GM10266 (cell line): Measurements from ENCODE around the gene MVB12B.
A peak's percentile ranks its signal among the peaks of the same experiment; 100 is the strongest.

Source experiments
- DNase-seq: peaks from one replicate; pipeline ENCODE4 v3.0.0; 2012; ENCODE audit errors: extremely low spot score
- TF ChIP-seq, protein P1 (sequence below): IDR thresholded peaks from 2 replicates; pipeline ENCODE4 v1.5.1; 2012; ENCODE audit warnings: mild to moderate bottlenecking, low read depth; ENCODE audit not compliant: control insufficient read depth, insufficient read depth; ENCODE audit errors: missing control alignments

Gene MVB12B

GRCh38 chr9:126316085-126316655 lies 10.5 kb upstream of the MVB12B start:
- TF ChIP-seq, protein P1, sequence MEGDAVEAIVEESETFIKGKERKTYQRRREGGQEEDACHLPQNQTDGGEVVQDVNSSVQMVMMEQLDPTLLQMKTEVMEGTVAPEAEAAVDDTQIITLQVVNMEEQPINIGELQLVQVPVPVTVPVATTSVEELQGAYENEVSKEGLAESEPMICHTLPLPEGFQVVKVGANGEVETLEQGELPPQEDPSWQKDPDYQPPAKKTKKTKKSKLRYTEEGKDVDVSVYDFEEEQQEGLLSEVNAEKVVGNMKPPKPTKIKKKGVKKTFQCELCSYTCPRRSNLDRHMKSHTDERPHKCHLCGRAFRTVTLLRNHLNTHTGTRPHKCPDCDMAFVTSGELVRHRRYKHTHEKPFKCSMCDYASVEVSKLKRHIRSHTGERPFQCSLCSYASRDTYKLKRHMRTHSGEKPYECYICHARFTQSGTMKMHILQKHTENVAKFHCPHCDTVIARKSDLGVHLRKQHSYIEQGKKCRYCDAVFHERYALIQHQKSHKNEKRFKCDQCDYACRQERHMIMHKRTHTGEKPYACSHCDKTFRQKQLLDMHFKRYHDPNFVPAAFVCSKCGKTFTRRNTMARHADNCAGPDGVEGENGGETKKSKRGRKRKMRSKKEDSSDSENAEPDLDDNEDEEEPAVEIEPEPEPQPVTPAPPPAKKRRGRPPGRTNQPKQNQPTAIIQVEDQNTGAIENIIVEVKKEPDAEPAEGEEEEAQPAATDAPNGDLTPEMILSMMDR = no peak
- no peak for DNase-seq

DNA sequence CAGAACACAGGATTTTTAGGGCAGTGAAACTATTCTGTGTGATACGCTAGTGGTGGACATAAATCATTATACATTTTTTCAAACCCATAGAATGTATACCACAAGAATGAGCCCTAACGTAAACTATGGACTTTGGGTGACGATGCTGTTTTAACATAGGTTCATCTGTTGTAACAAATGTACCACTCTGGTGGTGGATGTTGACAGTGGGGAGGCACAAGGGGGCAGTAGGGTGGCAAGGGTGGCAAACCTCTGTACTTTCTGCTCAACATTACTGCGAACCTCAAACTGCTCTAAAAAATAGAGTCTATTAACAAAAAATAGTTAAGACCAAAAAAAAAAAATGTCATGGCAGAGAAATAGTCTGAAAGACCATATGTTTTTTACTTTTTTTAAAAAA lies 9.1 kb upstream of the MVB12B start:
- TF ChIP-seq, protein P1 = peak; percentile 20
- DNase-seq = no peak

- TF ChIP-seq, protein P1 = no peak
- no peak for DNase-seq
These were observed 7.8 kb upstream of the MVB12B start for GRCh38 chr9:126318858-126319257.

- TF ChIP-seq, protein P1 = no peak
- no peak for DNase-seq
These were observed 7.0 kb upstream of the MVB12B start for GRCh38 chr9:126319671-126320070.

- DNase-seq = no peak
- TF ChIP-seq, protein P1 = no peak
These were observed 6.3 kb upstream of the MVB12B start for GRCh38 chr9:126320158-126320922.

DNA sequence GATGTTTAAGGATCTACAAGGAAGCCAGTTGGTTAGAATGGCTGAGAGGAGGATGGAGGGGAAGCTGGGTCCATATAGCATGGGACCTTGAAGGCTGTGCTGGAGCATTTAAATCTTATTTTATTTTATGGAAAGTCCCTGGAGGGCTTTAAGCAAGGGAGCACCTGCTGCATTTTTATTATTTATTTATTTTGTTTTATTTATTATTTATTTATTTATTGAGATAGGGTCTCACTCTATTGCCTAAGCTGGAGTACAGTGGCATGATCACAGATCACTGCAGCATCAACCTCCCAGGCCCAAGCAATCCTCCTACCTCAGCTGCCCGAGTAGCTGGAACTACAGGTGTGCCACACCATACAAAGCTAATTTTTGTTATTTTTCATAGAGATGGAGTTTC lies 4.9 kb upstream of the MVB12B start:
- DNase-seq = no peak
- TF ChIP-seq, protein P1 = no peak

GRCh38 chr9:126325821-126326220 lies 808 bp upstream of the MVB12B start:
- DNase-seq = no peak
- TF ChIP-seq, protein P1 = no peak
